ENCODE measurements around the gene MLXIP.

DNA sequence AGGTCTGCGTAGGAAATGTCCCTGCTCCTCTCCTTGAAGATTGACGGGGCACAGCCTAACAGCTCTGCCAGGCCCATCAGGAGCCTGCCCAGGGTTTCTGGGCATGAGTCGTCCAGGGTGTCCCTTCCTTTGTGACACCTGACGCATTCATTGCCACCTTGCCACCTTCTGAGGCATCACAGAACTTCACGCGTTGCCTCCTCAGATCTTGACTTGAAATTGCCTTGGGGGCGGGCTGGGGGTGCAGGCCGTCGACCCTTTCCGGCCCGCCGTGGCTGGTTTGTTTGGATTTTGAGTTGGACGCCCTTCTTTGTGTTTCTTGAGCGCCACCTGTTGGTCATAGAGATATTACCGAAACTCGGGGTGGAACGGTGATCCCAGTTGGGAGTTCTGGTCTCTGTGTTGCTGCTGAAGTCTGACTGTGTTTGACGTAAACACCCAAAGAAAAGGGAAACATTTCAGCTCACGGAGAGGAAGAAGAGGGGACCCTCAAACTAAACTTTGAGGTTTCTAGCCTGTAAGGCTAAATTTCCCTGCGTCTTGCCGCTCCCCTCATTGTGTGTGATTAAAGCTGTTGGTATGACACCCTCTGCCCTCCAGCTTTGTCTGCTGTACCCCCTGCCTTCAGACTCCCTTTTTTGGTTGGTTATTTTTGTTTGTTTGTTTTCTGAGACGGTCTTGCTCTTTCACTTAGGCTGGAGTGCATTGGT lies 44.6 kb downstream of the MLXIP start:
- TF ChIP-seq, protein P1, sequence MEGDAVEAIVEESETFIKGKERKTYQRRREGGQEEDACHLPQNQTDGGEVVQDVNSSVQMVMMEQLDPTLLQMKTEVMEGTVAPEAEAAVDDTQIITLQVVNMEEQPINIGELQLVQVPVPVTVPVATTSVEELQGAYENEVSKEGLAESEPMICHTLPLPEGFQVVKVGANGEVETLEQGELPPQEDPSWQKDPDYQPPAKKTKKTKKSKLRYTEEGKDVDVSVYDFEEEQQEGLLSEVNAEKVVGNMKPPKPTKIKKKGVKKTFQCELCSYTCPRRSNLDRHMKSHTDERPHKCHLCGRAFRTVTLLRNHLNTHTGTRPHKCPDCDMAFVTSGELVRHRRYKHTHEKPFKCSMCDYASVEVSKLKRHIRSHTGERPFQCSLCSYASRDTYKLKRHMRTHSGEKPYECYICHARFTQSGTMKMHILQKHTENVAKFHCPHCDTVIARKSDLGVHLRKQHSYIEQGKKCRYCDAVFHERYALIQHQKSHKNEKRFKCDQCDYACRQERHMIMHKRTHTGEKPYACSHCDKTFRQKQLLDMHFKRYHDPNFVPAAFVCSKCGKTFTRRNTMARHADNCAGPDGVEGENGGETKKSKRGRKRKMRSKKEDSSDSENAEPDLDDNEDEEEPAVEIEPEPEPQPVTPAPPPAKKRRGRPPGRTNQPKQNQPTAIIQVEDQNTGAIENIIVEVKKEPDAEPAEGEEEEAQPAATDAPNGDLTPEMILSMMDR (IDR thresholded peaks at IDR 0.05; ENCODE audit: insufficient read depth, low read length, poor library complexity, severe bottlenecking), result peak; percentile 85
- TF ChIP-seq EZH2phosphoT487 (conservative IDR thresholded peaks at IDR 0.05; ENCODE audit: low read length), result no peak
